ENCODE measurements around the gene EDEM2.
"Not testable (repeated sequence)": the region's sequence is repeated elsewhere in the genome, so short reads cannot be mapped to it uniquely, and the experiment has no call there.

EDEM2 gene, protein sequence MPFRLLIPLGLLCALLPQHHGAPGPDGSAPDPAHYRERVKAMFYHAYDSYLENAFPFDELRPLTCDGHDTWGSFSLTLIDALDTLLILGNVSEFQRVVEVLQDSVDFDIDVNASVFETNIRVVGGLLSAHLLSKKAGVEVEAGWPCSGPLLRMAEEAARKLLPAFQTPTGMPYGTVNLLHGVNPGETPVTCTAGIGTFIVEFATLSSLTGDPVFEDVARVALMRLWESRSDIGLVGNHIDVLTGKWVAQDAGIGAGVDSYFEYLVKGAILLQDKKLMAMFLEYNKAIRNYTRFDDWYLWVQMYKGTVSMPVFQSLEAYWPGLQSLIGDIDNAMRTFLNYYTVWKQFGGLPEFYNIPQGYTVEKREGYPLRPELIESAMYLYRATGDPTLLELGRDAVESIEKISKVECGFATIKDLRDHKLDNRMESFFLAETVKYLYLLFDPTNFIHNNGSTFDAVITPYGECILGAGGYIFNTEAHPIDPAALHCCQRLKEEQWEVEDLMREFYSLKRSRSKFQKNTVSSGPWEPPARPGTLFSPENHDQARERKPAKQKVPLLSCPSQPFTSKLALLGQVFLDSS

DNA sequence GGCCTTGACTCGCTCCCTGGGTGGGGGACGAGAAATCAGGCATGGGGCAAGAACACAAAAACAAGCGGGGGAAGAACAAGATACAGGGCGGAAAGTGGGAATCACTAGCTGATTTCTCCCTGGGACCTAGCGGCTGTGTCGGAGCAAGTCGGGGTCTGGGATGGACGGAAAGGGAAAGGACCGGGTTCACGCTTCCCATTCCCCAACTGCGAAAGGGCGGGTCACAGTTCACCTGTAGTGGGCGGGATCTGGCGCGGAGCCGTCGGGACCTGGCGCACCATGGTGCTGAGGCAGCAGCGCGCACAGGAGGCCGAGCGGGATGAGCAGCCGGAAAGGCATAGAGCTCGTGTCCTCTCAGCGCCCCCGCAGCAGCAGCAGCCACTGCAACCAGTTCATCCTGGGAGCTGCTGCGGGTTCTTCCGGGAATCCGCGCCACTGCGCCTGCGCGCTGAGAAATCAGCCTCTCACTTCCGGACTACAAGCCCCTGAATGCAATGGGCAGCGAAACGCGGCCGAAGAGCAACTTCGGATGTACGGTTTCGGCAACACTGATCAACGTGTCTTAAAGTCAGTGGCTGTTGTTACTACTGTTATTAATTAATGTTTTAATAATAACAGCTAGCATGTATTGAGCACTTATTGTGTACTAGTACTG is at the start of gene EDEM2:
TSS of gene EDEM2 (minus strand) at position 417 of the 655 bp plus-strand sequence. CDS start at position 339, 78 bp downstream.
- peak; percentile 93 for DNase-seq (ENCODE audit: extremely low read depth, insufficient read length)
- peaks cover 2% of the 10 kb centered on the region for H3K36me3 ChIP-seq (ENCODE audit: control insufficient read depth, insufficient read depth, low read length)
- peak within 1 kb of the TSS; percentile 85 for H3K4me3 ChIP-seq (replicated peaks; ENCODE audit: low read depth, low read length)
- H3K27me3 ChIP-seq (replicated peaks; ENCODE audit: control insufficient read depth, insufficient read depth, low read length) = no peaks in the 10 kb centered on the region
- no peak for TF ChIP-seq CTCF (IDR thresholded peaks at IDR 0.05; ENCODE audit: insufficient read depth, low read length, poor library complexity, severe bottlenecking)

- H3K27me3 ChIP-seq (replicated peaks; ENCODE audit: control insufficient read depth, insufficient read depth, low read length) = no peaks in the 10 kb centered on the region
- TF ChIP-seq CTCF (IDR thresholded peaks at IDR 0.05; ENCODE audit: insufficient read depth, low read length, poor library complexity, severe bottlenecking) = no peak
Measured at GRCh38 chr20:35196313-35196712, 49.2 kb upstream of the EDEM2 start.

DNA sequence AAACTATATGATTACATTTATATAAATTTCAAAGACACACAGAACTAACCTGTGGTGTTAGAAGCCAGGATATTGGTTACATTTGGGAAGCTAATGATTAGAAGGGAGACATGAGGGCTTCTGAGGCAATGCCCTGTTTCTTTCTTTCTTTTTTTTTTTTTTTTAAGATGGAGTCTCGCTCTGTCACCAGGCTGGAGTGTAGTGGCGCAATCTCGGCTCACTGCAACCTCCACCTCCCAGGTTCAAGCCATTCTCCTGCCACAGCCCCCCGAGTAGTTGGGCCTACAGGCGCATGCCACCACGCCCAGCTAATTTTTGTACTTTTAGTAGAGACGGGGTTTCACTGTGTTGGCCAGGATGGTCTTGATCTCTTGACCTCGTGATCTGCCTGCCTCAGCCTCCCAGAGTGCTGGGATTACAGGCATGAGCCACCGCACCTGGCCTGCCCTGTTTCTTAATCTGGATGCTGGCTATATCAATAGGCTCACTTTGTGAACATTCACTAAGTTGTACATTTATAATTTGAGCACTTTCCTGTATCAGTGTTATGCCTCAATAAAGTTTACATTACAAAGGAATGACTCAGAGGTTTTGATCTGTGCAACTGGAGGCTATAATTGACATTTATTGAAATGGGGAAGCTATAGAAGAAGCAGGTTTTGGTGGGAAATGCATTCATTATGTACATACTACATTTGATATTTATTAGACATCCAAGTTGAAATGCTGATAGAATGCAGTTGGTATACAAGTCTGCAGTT is 46.1 kb upstream of the EDEM2 start:
- H3K36me3 ChIP-seq (ENCODE audit: control insufficient read depth, insufficient read depth, low read length); H3K4me3 ChIP-seq (replicated peaks; ENCODE audit: low read depth, low read length); DNase-seq (ENCODE audit: extremely low read depth, insufficient read length); H3K27me3 ChIP-seq (replicated peaks; ENCODE audit: control insufficient read depth, insufficient read depth, low read length): not testable (repeated sequence)

More at GRCh38 chr20:35196313-35196712, 49.2 kb upstream of the EDEM2 start:
- no peak for DNase-seq (ENCODE audit: extremely low read depth, insufficient read length)
- Histone ChIP-seq H3K36me3 (ENCODE audit: control insufficient read depth, insufficient read depth, low read length) (no peaks in the 10 kb centered on the region), H3K4me3 (replicated peaks; ENCODE audit: low read depth, low read length) (no peak overlapping the region)

- Histone ChIP-seq H3K27me3 (replicated peaks; ENCODE audit: control insufficient read depth, insufficient read depth, low read length) (no peaks in the 10 kb centered on the region), H3K4me3 (replicated peaks; ENCODE audit: low read depth, low read length) (no peak overlapping the region), H3K36me3 (ENCODE audit: control insufficient read depth, insufficient read depth, low read length) (no peaks in the 10 kb centered on the region)
- no peak for TF ChIP-seq CTCF (IDR thresholded peaks at IDR 0.05; ENCODE audit: insufficient read depth, low read length, poor library complexity, severe bottlenecking)
- DNase-seq (ENCODE audit: extremely low read depth, insufficient read length) = no peak
Measured at GRCh38 chr20:35192118-35192872, 45.2 kb upstream of the EDEM2 start.

GRCh38 chr20:35191419-35192117 is 44.4 kb upstream of the EDEM2 start:
- H3K4me3 ChIP-seq (replicated peaks; ENCODE audit: low read depth, low read length) = no peak overlapping the region
- no peak for DNase-seq (ENCODE audit: extremely low read depth, insufficient read length)
- no peaks in the 10 kb centered on the region for H3K36me3 ChIP-seq (ENCODE audit: control insufficient read depth, insufficient read depth, low read length)
- no peaks in the 10 kb centered on the region for H3K27me3 ChIP-seq (replicated peaks; ENCODE audit: control insufficient read depth, insufficient read depth, low read length)
- TF ChIP-seq CTCF (IDR thresholded peaks at IDR 0.05; ENCODE audit: insufficient read depth, low read length, poor library complexity, severe bottlenecking) = no peak

All from GM06990 (cell line).